Activated T-cell treated with anti-CD3 and anti-CD28 coated beads, Interleukin-2, amount 50 U/mL, for 1 hour (primary cell): ENCODE measurements around the gene ZNF777.
"Not testable (repeated sequence)": the region's sequence is repeated elsewhere in the genome, so short reads cannot be mapped to it uniquely, and the experiment has no call there.

Source experiments
- DNase-seq: peaks from one replicate; pipeline ENCODE4 v3.0.0-alpha.2; 2020

The ZNF777 gene

GRCh38 chr7:149460493-149461277 is at the start of gene ZNF777:
TSS of gene ZNF777 (minus strand) at chr7:149461062. CDS start at chr7:149456022, 5,040 bp downstream.
- DNase-seq: peak; percentile 83

DNA sequence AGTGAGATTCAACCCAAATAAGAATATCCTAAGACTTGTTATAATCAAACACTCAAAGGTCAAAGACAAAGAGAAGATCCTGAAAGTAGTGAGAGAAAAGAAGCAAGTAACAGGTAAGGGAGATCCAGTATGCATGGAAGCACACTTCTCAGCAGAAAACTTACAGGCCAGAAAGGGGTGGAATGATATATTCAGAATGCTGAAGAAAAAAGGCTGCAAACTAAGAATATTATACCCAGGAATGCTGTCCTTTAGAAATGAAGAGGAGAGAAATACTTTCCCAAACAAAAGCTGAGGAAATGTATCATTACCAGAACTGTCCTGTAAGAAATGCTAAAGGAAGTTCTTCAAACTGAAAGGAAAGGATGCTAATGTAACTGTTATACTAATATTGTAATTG is 49.4 kb upstream of the ZNF777 start:
- DNase-seq: no peak

GRCh38 chr7:149509774-149510173 is 48.9 kb upstream of the ZNF777 start:
- no peak for DNase-seq

GRCh38 chr7:149505551-149505950 is 44.7 kb upstream of the ZNF777 start:
- DNase-seq: no peak

DNA sequence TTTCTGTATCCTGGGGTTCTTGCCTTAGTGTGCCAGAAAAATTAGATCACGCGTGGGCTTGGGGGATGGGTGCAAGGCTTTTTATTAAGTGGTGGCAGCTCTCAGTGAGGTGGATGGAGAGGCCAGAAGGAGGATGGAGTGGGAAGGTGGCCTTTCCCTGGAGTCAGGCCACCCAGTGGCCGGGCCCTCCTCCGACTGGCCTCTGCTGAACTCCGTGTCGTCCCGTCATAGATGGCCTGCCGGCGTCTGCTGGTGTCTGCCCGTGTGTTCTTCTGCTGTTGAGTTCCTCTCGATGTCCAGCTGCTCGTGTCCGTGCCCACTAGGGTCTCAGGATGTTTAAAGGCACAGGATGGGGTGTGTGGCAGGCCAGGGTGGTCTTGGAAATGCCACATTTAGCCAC is 40.8 kb upstream of the ZNF777 start:
- no peak for DNase-seq

DNA sequence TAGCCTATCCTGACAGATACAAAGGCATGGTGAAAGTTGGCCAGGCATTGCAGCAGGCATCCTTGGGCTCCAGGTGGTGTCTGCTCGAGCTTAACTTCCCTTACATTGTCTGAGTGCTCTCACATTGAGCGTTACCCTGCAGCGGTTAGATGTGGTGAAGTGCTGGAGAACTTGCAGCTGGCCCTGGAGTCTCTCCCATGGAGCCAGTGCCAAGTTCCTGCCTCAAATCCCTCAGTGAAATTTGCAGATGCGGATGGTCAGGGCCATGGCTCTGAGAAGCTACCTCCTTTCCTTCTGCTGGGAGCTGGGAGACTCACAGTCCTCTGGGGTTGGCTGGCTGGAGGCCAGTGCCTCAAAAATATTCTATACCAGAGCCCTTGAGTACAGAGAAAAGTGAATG is 40.0 kb upstream of the ZNF777 start:
- no peak for DNase-seq

- no peak for DNase-seq
Measured at GRCh38 chr7:149500201-149500600, 39.3 kb upstream of the ZNF777 start.

- no peak for DNase-seq
Measured at GRCh38 chr7:149498811-149499210, 37.9 kb upstream of the ZNF777 start.

DNA sequence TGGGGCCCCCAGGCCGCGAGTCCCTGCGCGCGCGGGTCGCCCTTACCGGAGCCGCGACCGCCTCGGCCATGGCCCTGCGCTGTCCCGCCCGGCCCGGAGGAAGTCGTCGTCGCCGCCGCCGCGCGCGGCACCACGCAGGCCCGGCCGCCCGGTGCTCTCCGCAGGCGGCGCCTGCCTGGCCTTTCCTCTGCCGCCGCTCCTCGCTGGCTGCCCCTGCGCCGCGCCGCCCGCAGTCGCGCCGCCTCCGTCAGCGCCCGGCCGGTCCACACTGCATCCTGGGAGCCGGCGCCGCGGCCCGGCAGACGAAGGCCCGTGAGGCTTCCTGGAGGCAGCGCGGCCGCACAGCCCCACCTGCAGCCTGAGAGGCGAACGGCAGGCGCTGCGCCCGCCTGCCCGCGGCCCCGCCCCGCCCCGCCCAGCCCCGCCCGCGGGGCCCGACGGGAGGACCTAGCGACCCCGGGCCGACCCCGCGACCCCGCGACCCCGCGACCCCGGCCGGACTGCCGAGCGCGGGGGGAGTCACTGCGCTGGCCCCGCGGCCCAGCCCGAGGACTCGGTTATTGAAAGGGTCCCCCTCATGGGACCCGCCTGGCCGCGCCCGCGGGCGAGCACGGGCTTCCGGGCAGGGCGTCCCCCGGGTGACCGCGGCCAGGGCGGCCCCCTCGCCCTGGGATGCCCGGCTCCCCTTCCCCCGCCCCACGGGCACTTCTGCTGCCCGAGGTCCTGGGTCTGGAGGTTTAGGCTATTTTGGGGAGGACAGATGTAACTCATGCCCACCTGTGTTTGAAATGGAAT is 36.8 kb upstream of the ZNF777 start, which contains the start of gene ZNF746:
Gene ZNF746 (minus strand): TSS at position 343 of the 795 bp plus-strand sequence. CDS start 273 bp downstream, at position 70.
- peak; percentile 84 for DNase-seq

- DNase-seq: peak; percentile 65
Measured at GRCh38 chr7:149496642-149497391, 36.0 kb upstream of the ZNF777 start.

GRCh38 chr7:149495785-149496641 is 35.2 kb upstream of the ZNF777 start:
- no peak for DNase-seq

DNA sequence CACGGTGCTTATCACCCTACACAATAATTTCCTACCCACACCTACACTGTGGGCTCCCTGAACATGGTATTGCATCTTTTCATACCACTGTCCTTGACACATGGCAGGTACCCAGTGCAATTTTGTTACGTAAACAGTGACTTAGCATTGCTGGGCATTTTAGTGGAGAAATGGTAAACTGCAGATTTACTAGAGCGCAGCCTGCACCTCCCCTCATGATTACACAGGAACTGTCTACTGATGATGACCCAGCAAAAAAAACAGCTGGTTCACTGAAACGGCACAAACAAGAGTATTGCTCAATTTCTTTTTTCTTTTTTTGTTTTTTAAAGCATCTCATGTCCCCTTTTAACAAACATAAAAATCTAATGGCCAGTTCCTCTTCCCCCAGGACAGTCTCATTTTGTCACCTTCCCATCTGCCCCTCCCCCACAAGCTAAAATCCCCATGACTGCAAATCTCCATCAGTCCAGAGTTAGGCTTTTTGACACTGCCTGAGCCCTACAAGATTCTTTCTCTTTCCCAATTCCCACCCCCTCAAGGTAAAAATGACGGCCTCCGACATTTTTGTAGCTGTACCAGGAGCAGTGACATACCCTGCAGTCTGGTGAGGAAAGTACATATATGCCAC is 34.0 kb upstream of the ZNF777 start:
- DNase-seq: no peak

- DNase-seq: not testable (repeated sequence)
Measured at GRCh38 chr7:149493975-149494374, 33.1 kb upstream of the ZNF777 start.

DNA sequence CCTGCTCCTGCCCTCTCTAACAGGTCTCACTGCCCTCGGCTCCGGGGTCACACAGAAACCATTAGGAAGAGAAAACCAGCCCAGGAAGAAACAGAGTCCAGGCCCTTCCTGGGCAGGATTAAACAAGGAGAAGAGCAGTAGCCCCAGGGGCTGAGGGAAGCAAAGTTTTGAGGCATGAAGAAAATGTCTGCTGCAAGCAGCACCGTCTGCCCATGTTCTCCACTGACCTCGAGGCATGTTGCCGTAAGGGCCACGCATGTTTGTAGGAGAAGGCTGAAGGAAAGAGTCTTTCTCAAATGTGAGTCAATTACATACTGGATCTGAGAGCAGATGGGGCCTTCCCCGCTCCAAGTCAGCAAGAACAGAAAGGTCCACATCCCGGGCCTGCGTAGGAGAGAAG is 32.5 kb upstream of the ZNF777 start:
- DNase-seq: no peak

GRCh38 chr7:149490083-149490760 is 29.4 kb upstream of the ZNF777 start:
- no peak for DNase-seq

DNA sequence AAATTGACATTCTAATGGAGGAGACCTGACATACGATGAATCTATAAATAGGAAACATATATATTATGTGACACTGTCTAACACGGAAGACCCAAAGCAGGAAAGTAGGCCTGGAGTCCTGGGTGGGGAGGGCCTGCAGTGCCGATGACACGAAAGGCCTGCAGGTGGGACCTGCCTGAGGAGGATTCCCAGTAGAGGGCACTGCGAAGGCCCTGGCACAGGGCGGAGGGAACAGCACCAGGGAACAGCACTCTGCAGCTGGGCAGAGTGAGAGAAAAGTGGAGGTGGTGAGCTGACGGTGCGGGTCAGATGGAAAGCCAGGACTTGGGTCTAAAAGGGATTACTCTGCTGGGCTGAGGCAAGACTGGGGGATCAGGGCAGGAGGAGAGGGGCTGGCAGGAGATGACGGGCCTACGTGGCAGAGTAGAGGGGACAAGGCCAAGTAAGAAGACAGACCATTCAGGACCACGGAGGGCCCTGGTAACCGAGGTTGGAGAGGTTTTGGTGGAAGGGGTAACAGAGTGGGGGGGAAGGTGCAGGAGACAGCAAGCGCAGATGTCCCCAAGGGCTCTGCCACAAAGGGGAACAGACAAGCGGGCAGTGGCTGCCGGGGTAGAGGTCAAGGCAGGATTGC is 28.6 kb upstream of the ZNF777 start:
- DNase-seq: no peak

GRCh38 chr7:149479568-149479967 is 18.7 kb upstream of the ZNF777 start:
- DNase-seq: no peak

DNA sequence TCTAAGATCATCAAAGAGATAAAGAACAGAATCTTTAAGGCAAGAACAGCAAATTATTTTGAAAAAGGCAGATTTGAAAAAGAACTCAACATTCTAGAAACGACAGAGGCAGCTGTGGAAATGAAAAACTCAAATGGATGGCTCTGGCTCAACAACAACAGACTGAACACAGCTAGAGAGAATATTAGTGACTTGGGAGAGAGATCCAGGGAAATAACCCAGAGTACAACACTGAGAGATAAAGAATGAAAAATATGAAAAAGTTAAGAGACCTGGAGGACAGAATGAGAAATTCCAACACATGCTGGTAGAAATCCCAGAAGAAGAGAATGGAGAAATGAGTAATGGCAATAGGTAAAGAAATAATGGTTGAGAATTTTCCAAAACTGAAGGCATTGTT is 17.9 kb upstream of the ZNF777 start:
- DNase-seq: no peak

DNA sequence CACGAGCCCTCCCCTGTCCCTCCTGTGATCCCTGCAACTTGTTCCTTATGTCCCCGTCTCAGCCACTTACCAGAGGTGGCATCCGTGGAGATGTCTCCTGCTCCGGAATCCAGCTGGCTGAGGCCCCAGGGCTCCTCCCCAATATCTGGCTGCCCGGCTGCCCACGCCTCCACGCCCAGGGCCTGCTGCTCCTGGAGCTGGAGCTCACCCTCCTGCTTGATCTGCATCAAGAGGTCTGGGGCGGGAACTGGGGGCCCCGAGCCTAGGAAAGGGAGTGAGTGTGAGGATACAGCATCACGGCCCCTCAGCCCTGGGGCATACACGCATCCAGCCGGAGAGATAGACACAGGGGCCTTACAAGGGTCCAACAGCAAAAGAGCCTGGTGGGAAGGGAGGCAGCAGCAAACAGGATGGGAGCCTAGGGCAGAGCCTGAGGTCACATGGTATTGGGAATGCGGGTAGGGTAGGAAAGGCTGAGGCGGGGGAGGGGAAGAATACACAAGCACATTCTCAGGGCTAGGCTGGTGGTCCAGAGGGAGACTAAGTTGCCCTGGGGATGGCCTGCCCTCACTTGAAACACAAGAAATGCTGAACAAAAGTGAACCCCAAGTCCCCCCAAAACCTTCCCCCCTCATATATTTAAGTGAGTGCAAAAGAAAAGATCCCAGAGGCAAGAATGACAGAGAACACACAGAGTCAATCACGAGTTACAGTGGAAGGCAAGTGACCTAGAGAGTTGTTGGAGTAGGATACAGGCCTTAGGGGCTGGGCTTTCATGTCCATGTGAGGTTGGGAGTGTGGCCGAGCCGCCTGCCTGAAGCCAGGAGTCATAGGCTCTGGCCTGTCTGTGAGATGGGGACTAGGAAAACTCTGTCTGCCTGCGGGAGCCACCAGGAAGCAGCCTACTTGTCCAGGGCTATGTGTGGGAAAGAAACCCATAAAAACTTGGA is 16.9 kb upstream of the ZNF777 start:
- no peak for DNase-seq

DNA sequence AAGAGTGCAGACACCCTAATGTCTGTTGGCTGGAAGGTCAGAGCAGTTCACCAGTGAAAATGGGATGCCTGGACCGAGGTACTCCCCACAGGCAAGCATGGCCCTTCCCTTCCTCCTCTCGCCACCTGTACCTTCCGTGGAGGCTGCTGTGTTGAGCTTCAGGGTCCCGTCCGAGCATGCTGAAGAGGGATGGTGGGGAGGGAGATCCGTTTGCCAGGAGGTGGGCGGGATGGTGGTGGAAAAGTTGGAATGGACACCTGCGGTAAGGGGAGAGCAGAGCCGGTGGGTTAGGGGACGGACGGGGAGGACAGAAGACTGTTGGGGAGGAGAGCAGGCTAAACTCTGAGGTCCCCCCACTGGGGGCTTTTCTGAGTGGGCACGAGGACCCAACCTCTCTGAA is 15.9 kb upstream of the ZNF777 start:
- no peak for DNase-seq
